ENCODE measurements around the gene SNX25.

DNA sequence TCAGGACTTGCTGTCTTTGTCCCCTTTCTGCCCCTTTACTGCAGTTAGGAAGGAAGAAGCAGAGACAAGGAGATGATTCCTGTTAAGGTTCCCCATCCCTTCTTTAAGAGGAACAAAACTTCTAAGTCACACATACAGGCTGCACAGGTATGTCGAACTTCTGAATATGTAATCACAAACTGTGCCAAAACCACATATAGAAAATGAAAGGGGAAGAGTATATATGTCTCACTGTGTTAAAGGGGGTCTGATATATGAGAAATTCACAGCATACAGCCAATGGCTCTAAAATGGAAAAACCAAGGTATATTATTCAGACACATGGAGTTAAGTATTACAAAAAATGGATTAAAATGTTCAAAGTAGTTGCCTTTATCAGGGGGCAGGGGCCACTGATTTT is 17.3 kb upstream of the SNX25 start:
- TF ChIP-seq SPI1 (IDR thresholded peaks at IDR 0.05; ENCODE audit: low read depth, low read length) (peak; percentile 17; the same call in 1 of the 2 replicates), POLR2AphosphoS5 (IDR thresholded peaks at IDR 0.05; ENCODE audit: low read depth, low read length) (no peak), TAF1 (IDR thresholded peaks at IDR 0.05; ENCODE audit: low read depth, low read length) (no peak), POLR2A (IDR thresholded peaks at IDR 0.05; ENCODE audit: low read depth, low read length) (no peak), POU2F2 (IDR thresholded peaks at IDR 0.05; ENCODE audit: low read depth, low read length) (no peak)
